ENCODE measurements around the gene GPC1. TPM values are rescaled to one million over a fixed set of nuclear protein-coding genes. Genes with fewer than 3 reads are reported as not detected.
A peak's percentile ranks its signal among the peaks of the same experiment; 100 is the strongest.

The GPC1 gene
- total RNA-seq, 1 donor: 54.3 TPM

- Histone ChIP-seq H2AFZ (ENCODE audit: low read length) (no peak overlapping the region), H3K36me3 (ENCODE audit: insufficient read depth, low read length) (no peaks in the 10 kb centered on the region), H3K4me2 (ENCODE audit: insufficient read depth, low read length) (no peak overlapping the region), H3K9me3 (ENCODE audit: low read depth, low read length) (no peaks in the 10 kb centered on the region), H3K27ac (ENCODE audit: low read depth, low read length) (no peak overlapping the region), H3K79me2 (ENCODE audit: insufficient read depth, low read length) (no peaks in the 10 kb centered on the region), H3K27me3 (ENCODE audit: insufficient read depth, low read length) (no peaks in the 10 kb centered on the region), H3K4me1 (ENCODE audit: insufficient read depth, low read length) (peaks cover under 1% of the 10 kb centered on the region), H3K4me3 (ENCODE audit: insufficient read depth, low read length) (no peak overlapping the region), H4K20me1 (ENCODE audit: insufficient read depth, low read length) (no peaks in the 10 kb centered on the region)
- no peak for TF ChIP-seq CTCF (IDR thresholded peaks at IDR 0.05; ENCODE audit: extremely low read depth, low read depth, low read length)
- peak; percentile 73 for DNase-seq (ENCODE audit: insufficient read length, low spot score, missing footprints)
Observed at GRCh38 chr2:240392948-240393830, 42.3 kb upstream of the GPC1 start.

- Histone ChIP-seq H3K9me3 (ENCODE audit: low read depth, low read length) (no peaks in the 10 kb centered on the region), H2AFZ (ENCODE audit: low read length) (no peak overlapping the region), H3K27me3 (ENCODE audit: insufficient read depth, low read length) (no peaks in the 10 kb centered on the region), H3K27ac (ENCODE audit: low read depth, low read length) (no peak overlapping the region), H3K4me2 (ENCODE audit: insufficient read depth, low read length) (no peak overlapping the region), H3K4me1 (ENCODE audit: insufficient read depth, low read length) (no peaks in the 10 kb centered on the region), H4K20me1 (ENCODE audit: insufficient read depth, low read length) (no peaks in the 10 kb centered on the region), H3K36me3 (ENCODE audit: insufficient read depth, low read length) (no peaks in the 10 kb centered on the region), H3K4me3 (ENCODE audit: insufficient read depth, low read length) (no peak overlapping the region), H3K79me2 (ENCODE audit: insufficient read depth, low read length) (no peaks in the 10 kb centered on the region)
- no peak for TF ChIP-seq CTCF (IDR thresholded peaks at IDR 0.05; ENCODE audit: extremely low read depth, low read depth, low read length)
- peak; percentile 91 for DNase-seq (ENCODE audit: insufficient read length, low spot score, missing footprints)
Observed at GRCh38 chr2:240393831-240394410, 41.5 kb upstream of the GPC1 start.

GRCh38 chr2:240394549-240394948 is 40.9 kb upstream of the GPC1 start:
- DNase-seq (ENCODE audit: insufficient read length, low spot score, missing footprints): peak; percentile 46
- no peak overlapping the region for H2AFZ ChIP-seq (ENCODE audit: low read length)
- no peaks in the 10 kb centered on the region for H3K9me3 ChIP-seq (ENCODE audit: low read depth, low read length)
- H3K4me2 ChIP-seq (ENCODE audit: insufficient read depth, low read length): no peak overlapping the region
- H3K27ac ChIP-seq (ENCODE audit: low read depth, low read length): no peak overlapping the region
- TF ChIP-seq CTCF (IDR thresholded peaks at IDR 0.05; ENCODE audit: extremely low read depth, low read depth, low read length): no peak
- H4K20me1 ChIP-seq (ENCODE audit: insufficient read depth, low read length): no peaks in the 10 kb centered on the region
- no peaks in the 10 kb centered on the region for H3K36me3 ChIP-seq (ENCODE audit: insufficient read depth, low read length)
- H3K4me1 ChIP-seq (ENCODE audit: insufficient read depth, low read length): no peaks in the 10 kb centered on the region
- no peaks in the 10 kb centered on the region for H3K79me2 ChIP-seq (ENCODE audit: insufficient read depth, low read length)
- H3K27me3 ChIP-seq (ENCODE audit: insufficient read depth, low read length): no peaks in the 10 kb centered on the region
- no peak overlapping the region for H3K4me3 ChIP-seq (ENCODE audit: insufficient read depth, low read length)

- Histone ChIP-seq H3K27me3 (ENCODE audit: insufficient read depth, low read length) (no peaks in the 10 kb centered on the region), H4K20me1 (ENCODE audit: insufficient read depth, low read length) (no peaks in the 10 kb centered on the region), H3K4me3 (ENCODE audit: insufficient read depth, low read length) (no peak overlapping the region), H2AFZ (ENCODE audit: low read length) (no peak overlapping the region), H3K4me2 (ENCODE audit: insufficient read depth, low read length) (no peak overlapping the region), H3K79me2 (ENCODE audit: insufficient read depth, low read length) (no peaks in the 10 kb centered on the region), H3K4me1 (ENCODE audit: insufficient read depth, low read length) (no peaks in the 10 kb centered on the region), H3K36me3 (ENCODE audit: insufficient read depth, low read length) (no peaks in the 10 kb centered on the region), H3K27ac (ENCODE audit: low read depth, low read length) (no peak overlapping the region), H3K9me3 (ENCODE audit: low read depth, low read length) (no peaks in the 10 kb centered on the region)
- DNase-seq (ENCODE audit: insufficient read length, low spot score, missing footprints): peak; percentile 78
- no peak for TF ChIP-seq CTCF (IDR thresholded peaks at IDR 0.05; ENCODE audit: extremely low read depth, low read depth, low read length)
Observed at GRCh38 chr2:240395448-240395847, 40.0 kb upstream of the GPC1 start.
